HFFc6 (cell line): ENCODE results near the gene GABRG3. TPM values are rescaled to one million over a fixed set of nuclear protein-coding genes. Genes with fewer than 3 reads are reported as not detected.

Source experiments
- DNase-seq: peaks from one replicate; pipeline ENCODE4 v3.0.0-alpha.2; 2018
- H3K27ac Mint-ChIP-seq: 2 replicates; pipeline ENCODE4 v1.8.0; 2020; ENCODE audit warnings: mild to moderate bottlenecking, mixed read lengths
- H3K27me3 Mint-ChIP-seq: 2 replicates; pipeline ENCODE4 v1.8.0; 2021; ENCODE audit warnings: mild to moderate bottlenecking, moderate library complexity, mixed read lengths; ENCODE audit not compliant: insufficient read depth
- H3K36me3 Mint-ChIP-seq: 2 replicates; pipeline ENCODE4 v1.8.0; 2021; ENCODE audit warnings: low read depth, mixed read lengths
- H3K4me1 Mint-ChIP-seq: 2 replicates; pipeline ENCODE4 v1.8.0; 2020; ENCODE audit warnings: low read depth, mixed read lengths
- H3K4me3 Mint-ChIP-seq: 2 replicates; pipeline ENCODE4 v1.8.0; 2020; ENCODE audit warnings: mild to moderate bottlenecking, moderate library complexity, mixed read lengths
- H3K9me3 Mint-ChIP-seq: 2 replicates; pipeline ENCODE4 v1.8.0; 2020; ENCODE audit warnings: mild to moderate bottlenecking, mixed read lengths
- total RNA-seq, 6 experiments: library from RNA; stranded (reverse); fragmentation: NEBNext Ultra II Directional; extraction: Animal tissue kit (Norgen Biotek cat#: 25700); gene quantifications; 2 replicates in 1 of 6; 3 replicates in 5 of 6; pipeline ENCODE4 v1.2.3, GENCODE V29; 2021
- TF ChIP-seq, protein P1 (sequence below): fragments of 200-600 bp; sonication (generic); IDR thresholded peaks from 2 replicates; pipeline ENCODE4 v1.5.0; 2021; ENCODE audit warnings: antibody characterized with exemption, mild to moderate bottlenecking

The GABRG3 gene
- total RNA-seq, 6 experiments from 2014 or later = not detected

DNA sequence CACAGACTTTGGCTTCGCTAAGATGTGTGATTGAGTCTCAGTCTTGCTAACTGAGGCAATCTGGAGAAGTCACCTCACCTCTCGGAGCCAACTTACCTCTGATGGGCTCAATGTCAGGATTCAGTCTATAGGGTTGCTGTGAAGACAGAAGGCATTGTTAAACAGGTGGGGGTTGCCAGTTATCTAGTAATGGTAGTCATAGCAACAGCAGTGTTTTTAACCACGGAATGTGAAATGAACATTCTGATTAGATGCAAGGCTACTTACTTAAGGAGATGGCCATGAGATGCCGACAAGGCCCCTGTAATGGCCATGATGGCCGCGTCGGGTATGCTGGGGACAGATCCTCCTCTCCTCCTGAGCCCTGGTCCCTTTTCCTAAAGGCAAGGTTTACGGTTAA, 243.1 kb downstream of the GABRG3 start:
- H3K27me3 Mint-ChIP-seq = no peaks in the 10 kb centered on the region
- no peak overlapping the region for H3K4me3 Mint-ChIP-seq
- H3K9me3 Mint-ChIP-seq = peaks cover 70% of the 10 kb centered on the region
- DNase-seq = no peak
- H3K4me1 Mint-ChIP-seq = no peaks in the 10 kb centered on the region
- no peak overlapping the region for H3K27ac Mint-ChIP-seq
- TF ChIP-seq, protein P1, sequence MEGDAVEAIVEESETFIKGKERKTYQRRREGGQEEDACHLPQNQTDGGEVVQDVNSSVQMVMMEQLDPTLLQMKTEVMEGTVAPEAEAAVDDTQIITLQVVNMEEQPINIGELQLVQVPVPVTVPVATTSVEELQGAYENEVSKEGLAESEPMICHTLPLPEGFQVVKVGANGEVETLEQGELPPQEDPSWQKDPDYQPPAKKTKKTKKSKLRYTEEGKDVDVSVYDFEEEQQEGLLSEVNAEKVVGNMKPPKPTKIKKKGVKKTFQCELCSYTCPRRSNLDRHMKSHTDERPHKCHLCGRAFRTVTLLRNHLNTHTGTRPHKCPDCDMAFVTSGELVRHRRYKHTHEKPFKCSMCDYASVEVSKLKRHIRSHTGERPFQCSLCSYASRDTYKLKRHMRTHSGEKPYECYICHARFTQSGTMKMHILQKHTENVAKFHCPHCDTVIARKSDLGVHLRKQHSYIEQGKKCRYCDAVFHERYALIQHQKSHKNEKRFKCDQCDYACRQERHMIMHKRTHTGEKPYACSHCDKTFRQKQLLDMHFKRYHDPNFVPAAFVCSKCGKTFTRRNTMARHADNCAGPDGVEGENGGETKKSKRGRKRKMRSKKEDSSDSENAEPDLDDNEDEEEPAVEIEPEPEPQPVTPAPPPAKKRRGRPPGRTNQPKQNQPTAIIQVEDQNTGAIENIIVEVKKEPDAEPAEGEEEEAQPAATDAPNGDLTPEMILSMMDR = no peak
- H3K36me3 Mint-ChIP-seq = peaks cover 4% of the 10 kb centered on the region; the same call in 1 of the 2 replicates

DNA sequence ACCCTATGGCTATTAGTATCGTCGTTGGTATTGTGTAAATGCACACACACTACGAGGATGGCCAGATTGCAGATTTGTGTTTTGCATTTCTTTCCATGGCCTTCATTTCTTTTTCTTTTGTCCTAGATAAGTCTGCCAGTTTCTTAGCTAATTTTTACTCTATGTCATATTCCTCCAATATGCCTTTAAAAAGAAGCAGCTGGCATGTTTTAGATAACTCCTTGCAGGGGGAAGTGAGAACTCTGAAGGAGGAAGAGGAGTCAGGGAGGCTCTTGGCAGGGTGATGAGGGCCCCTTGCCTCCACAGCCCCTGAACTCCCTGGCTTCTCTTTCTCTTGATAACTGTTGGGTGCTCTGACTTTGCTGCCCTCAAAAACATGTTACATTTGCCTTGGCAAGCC, 244.0 kb downstream of the GABRG3 start:
- Mint-ChIP-seq H3K4me1 (no peaks in the 10 kb centered on the region), H3K27ac (no peak overlapping the region), H3K4me3 (no peak overlapping the region), H3K27me3 (no peaks in the 10 kb centered on the region), H3K9me3 (peaks cover 69% of the 10 kb centered on the region), H3K36me3 (peaks cover 4% of the 10 kb centered on the region; the same call in 1 of the 2 replicates)
- TF ChIP-seq, protein P1 = no peak
- no peak for DNase-seq

DNA sequence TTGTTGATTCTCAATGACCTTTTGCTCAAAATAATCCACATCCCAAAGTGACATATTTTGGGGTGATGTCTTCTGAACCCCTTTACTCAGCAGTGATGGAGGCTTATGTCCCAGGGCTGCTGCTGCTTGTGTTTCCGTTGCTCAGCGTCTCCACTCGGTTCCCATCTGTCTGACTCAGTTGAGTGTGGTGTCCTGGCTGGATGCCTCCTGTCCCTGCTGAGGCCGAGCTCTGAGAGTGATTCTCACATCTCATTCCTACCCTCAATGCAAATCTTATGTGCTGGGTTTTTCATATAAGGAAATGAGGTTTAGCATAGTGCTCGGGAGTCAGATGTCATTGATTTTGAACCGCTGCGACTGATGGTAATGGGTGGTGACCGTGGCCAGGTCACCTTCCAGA, 247.4 kb downstream of the GABRG3 start:
- TF ChIP-seq, protein P1 = no peak
- Mint-ChIP-seq H3K27ac (no peak overlapping the region), H3K27me3 (no peaks in the 10 kb centered on the region), H3K4me3 (no peak overlapping the region), H3K9me3 (peaks cover 69% of the 10 kb centered on the region), H3K36me3 (peaks cover 4% of the 10 kb centered on the region; the same call in 1 of the 2 replicates), H3K4me1 (no peaks in the 10 kb centered on the region)
- DNase-seq = no peak

DNA sequence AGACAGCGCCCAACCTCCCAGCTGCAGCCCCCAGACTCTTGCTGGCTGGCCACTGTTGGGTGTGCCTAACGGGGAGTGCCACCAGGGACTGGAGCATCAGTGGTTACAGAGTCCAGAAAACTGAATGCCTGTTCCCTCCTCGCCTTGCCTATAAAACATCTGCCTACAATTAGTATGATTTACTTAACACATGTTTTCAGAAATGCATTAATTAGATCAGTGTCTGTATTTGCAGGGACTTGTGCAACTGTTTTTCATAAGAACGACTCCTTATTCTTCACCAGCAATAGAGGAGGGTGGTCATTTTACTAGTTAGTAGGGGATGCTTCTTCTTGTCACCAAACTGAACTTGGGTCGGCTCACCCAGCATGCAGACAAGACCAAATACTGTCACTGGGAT, 248.7 kb downstream of the GABRG3 start:
- TF ChIP-seq, protein P1 = no peak
- H3K4me1 Mint-ChIP-seq = no peaks in the 10 kb centered on the region
- DNase-seq = no peak
- H3K27ac Mint-ChIP-seq = no peak overlapping the region
- H3K36me3 Mint-ChIP-seq = peaks cover 4% of the 10 kb centered on the region; the same call in 1 of the 2 replicates
- peaks cover 74% of the 10 kb centered on the region for H3K9me3 Mint-ChIP-seq
- H3K27me3 Mint-ChIP-seq = no peaks in the 10 kb centered on the region
- H3K4me3 Mint-ChIP-seq = no peak overlapping the region

DNA sequence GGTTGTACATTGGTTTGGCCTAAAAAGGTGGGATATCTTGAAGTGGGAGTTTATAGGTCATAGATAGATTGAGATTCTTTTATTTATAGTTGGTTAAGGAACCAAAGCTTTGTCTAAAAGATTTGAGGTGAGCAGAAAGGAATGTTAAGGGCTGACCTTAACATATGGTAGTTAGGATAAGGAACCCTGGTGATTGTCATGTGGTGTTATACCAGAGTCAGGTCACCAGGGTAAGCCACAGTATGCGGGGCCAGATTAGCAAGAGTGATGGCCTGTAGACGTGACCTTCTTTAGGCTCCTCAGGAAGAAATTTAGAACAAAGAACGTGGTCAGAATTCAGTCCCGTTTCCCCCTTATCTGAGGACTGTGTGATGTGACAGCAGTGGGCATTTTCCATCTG, 249.2 kb downstream of the GABRG3 start:
- no peak overlapping the region for H3K4me3 Mint-ChIP-seq
- H3K9me3 Mint-ChIP-seq = peaks cover 74% of the 10 kb centered on the region
- TF ChIP-seq, protein P1 = no peak
- H3K27me3 Mint-ChIP-seq = no peaks in the 10 kb centered on the region
- H3K36me3 Mint-ChIP-seq = peaks cover 4% of the 10 kb centered on the region; the same call in 1 of the 2 replicates
- no peaks in the 10 kb centered on the region for H3K4me1 Mint-ChIP-seq
- H3K27ac Mint-ChIP-seq = no peak overlapping the region
- DNase-seq = no peak

DNA sequence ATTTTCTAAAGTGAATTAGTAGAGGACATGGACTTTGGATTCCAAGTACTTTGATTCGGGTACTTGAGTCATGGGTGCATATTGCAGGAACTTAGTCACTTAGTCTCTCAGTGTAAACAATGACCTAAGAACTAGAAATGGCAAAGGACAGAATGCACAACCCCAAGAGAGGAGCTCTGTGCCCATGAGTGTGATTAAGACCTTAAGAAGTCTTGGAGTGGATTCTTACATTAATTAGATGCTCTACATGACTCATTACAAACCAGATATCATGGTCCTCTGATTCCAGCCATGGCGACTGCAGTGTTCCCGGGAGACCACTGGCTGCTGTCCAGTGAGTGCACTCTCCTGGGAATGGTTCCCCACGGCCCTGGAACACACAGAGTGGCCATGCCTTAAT, 251.5 kb downstream of the GABRG3 start:
- Mint-ChIP-seq H3K4me3 (no peak overlapping the region), H3K4me1 (no peaks in the 10 kb centered on the region), H3K36me3 (peaks cover 7% of the 10 kb centered on the region; the same call in 1 of the 2 replicates), H3K9me3 (peaks cover 66% of the 10 kb centered on the region), H3K27ac (no peak overlapping the region), H3K27me3 (no peaks in the 10 kb centered on the region)
- TF ChIP-seq, protein P1 = no peak
- no peak for DNase-seq
